IMR-90 (cell line): ENCODE data around the gene EEF2K. TPM values are rescaled to one million over a fixed set of nuclear protein-coding genes. Genes with fewer than 3 reads are reported as not detected.
A peak's percentile ranks its signal among the peaks of the same experiment; 100 is the strongest.

Experiments used
- ATAC-seq: fragments of 200-7000 bp; cut with Tn5 transposase; 2 replicates; pipeline ENCODE4 v1.9.1; 2020; ENCODE audit warnings: low read depth, mild to moderate bottlenecking, moderate library complexity
- BruUV-seq: library from RNA; stranded (reverse); fragments of 400-500 nt; replicated peaks from 2 replicates; lab custom pipeline; 2021; lab: Mats Ljungman, UMichigan
- CTCF ChIA-PET: fragments of 300-600 bp; formaldehyde crosslinking; extraction: SDS; loops from one replicate; lab custom pipeline; 2021; ENCODE audit warnings: antibody characterized with exemption; lab: Yijun Ruan, JAX
- POLR2A ChIA-PET: fragments of 300-600 bp; sonication (Branson Sonifier 250); formaldehyde crosslinking; loops from one replicate; lab custom pipeline; 2022; ENCODE audit warnings: antibody characterized with exemption; ENCODE audit not compliant: unreplicated experiment; lab: Charles Lee
- DNase-seq: peaks from one replicate; pipeline ENCODE4 v3.0.0; 2013
- H2AFZ ChIP-seq: replicated peaks from 2 replicates; pipeline ENCODE3; 2013; ENCODE audit warnings: low read length, mild to moderate bottlenecking; ENCODE audit not compliant: poor library complexity
- H2AK5ac ChIP-seq: 2 replicates; pipeline ENCODE4 v1.6.1; 2013; ENCODE audit warnings: low read depth, low read length, inconsistent platforms
- H2AK9ac ChIP-seq: replicated peaks from 2 replicates; pipeline ENCODE3; 2013; ENCODE audit warnings: mild to moderate bottlenecking, low read depth, low read length, moderate library complexity; ENCODE audit not compliant: poor library complexity
- H2BK120ac ChIP-seq: 2 replicates; pipeline ENCODE4 v1.6.1; 2013; ENCODE audit warnings: low read depth, low read length, inconsistent platforms
- H2BK15ac ChIP-seq: 3 replicates; pipeline ENCODE4 v1.6.1; 2013; ENCODE audit warnings: low read depth, low read length, inconsistent platforms
- H2BK20ac ChIP-seq: 2 replicates; pipeline ENCODE4 v1.6.1; 2013; ENCODE audit warnings: low read depth, mild to moderate bottlenecking, inconsistent platforms, low read length, moderate library complexity
- H2BK5ac ChIP-seq: 2 replicates; pipeline ENCODE4 v1.6.1; 2013; ENCODE audit warnings: mild to moderate bottlenecking, low read depth, low read length, inconsistent platforms; ENCODE audit not compliant: poor library complexity, severe bottlenecking
- H3K14ac ChIP-seq: replicated peaks from 2 replicates; pipeline ENCODE4 v1.6.1; 2013; ENCODE audit warnings: low read depth, low read length, inconsistent platforms
- H3K18ac ChIP-seq: 2 replicates; pipeline ENCODE4 v1.6.1; 2013; ENCODE audit warnings: low read depth, low read length, control low read depth
- H3K23ac ChIP-seq: 2 replicates; pipeline ENCODE4 v1.6.1; 2013; ENCODE audit warnings: low read depth, low read length, inconsistent platforms
- H3K27ac ChIP-seq: 2 replicates; pipeline ENCODE4 v1.5.1; 2013; ENCODE audit warnings: mild to moderate bottlenecking, control low read depth, low read length; ENCODE audit not compliant: insufficient read depth
- H3K27me3 ChIP-seq: 2 replicates; pipeline ENCODE4 v1.6.1; 2013; ENCODE audit warnings: low read length; ENCODE audit not compliant: control insufficient read depth, insufficient read depth
- H3K36me3 ChIP-seq: 2 replicates; pipeline ENCODE4 v1.6.1; 2013; ENCODE audit warnings: low read length, mixed read lengths; ENCODE audit not compliant: control insufficient read depth, insufficient read depth
- H3K4ac ChIP-seq: 2 replicates; pipeline ENCODE4 v1.6.1; 2013; ENCODE audit warnings: low read depth, low read length, inconsistent platforms
- H3K4me1 ChIP-seq: 2 replicates; pipeline ENCODE4 v1.6.1; 2013; ENCODE audit warnings: low read length, mixed read lengths; ENCODE audit not compliant: control insufficient read depth, insufficient read depth
- H3K4me2 ChIP-seq: 2 replicates; pipeline ENCODE4 v1.6.1; 2013; ENCODE audit warnings: low read depth, mild to moderate bottlenecking, control low read depth, low read length, moderate library complexity
- H3K4me3 ChIP-seq: 2 replicates; pipeline ENCODE4 v1.5.1; 2013; ENCODE audit warnings: low read depth, mild to moderate bottlenecking, control low read depth, low read length, moderate library complexity; ENCODE audit not compliant: insufficient read depth
- H3K56ac ChIP-seq: 2 replicates; pipeline ENCODE4 v1.6.1; 2013; ENCODE audit warnings: low read length, inconsistent platforms; ENCODE audit not compliant: insufficient read depth; ENCODE audit errors: extremely low read depth
- H3K79me1 ChIP-seq, 2 experiments: 2 replicates each; pipeline ENCODE4 v1.6.1; 2013; ENCODE audit warnings: low read length in 2 of 2, inconsistent platforms in 1 of 2, low read depth in 1 of 2
- H3K9ac ChIP-seq: 2 replicates; pipeline ENCODE4 v1.6.1; 2013; ENCODE audit warnings: low read depth, low read length, control low read depth
- H3K9me1 ChIP-seq: 2 replicates; pipeline ENCODE4 v1.6.1; 2013; ENCODE audit warnings: low read length, inconsistent platforms; ENCODE audit not compliant: insufficient read depth
- H3K9me3 ChIP-seq: 2 replicates; pipeline ENCODE4 v1.6.1; 2013; ENCODE audit warnings: low read length; ENCODE audit not compliant: control insufficient read depth, insufficient read depth
- H4K20me1 ChIP-seq: 2 replicates; pipeline ENCODE4 v1.6.1; 2013; ENCODE audit warnings: low read length, inconsistent platforms; ENCODE audit not compliant: insufficient read depth
- H4K5ac ChIP-seq: 2 replicates; pipeline ENCODE4 v1.6.1; 2013; ENCODE audit warnings: mild to moderate bottlenecking, low read depth, low read length, control low read depth
- H4K8ac ChIP-seq, 2 experiments: 2 replicates each; pipeline ENCODE4 v1.6.1; 2013; ENCODE audit warnings: low read depth in 2 of 2, low read length in 2 of 2, control low read depth in 1 of 2, inconsistent platforms in 1 of 2
- H4K91ac ChIP-seq: 2 replicates; pipeline ENCODE4 v1.6.1; 2013; ENCODE audit warnings: low read depth, low read length, inconsistent platforms; ENCODE audit not compliant: insufficient read depth
- BHLHE40 ChIP-seq: fragments of 150-350 bp; IDR thresholded peaks from 2 replicates; pipeline ENCODE4 v1.6.1; 2016; ENCODE audit warnings: mild to moderate bottlenecking, low read depth, low read length
- CEBPB ChIP-seq: IDR thresholded peaks from 2 replicates; pipeline ENCODE4 v1.6.1; 2012; ENCODE audit warnings: low read depth, low read length, improper control_type of control experiment
- MAFK ChIP-seq: IDR thresholded peaks from 2 replicates; pipeline ENCODE4 v1.6.1; 2012; ENCODE audit warnings: low read depth, low read length, improper control_type of control experiment
- POLR2A ChIP-seq: IDR thresholded peaks from 2 replicates; pipeline ENCODE4 v1.6.1; 2012; ENCODE audit warnings: mild to moderate bottlenecking, low read depth, low read length
- RAD21 ChIP-seq: IDR thresholded peaks from 2 replicates; pipeline ENCODE4 v1.6.1; 2012; ENCODE audit warnings: low read length, improper control_type of control experiment
- RFX5 ChIP-seq: IDR thresholded peaks from 2 replicates; pipeline ENCODE4 v1.8.0; 2012; ENCODE audit warnings: low read depth, mild to moderate bottlenecking, low read length, moderate library complexity
- SMC3 ChIP-seq: fragments of 150-350 bp; IDR thresholded peaks from 2 replicates; pipeline ENCODE4 v1.6.1; 2016; ENCODE audit warnings: low read depth, mild to moderate bottlenecking, antibody characterized with exemption, low read length, moderate library complexity
- WGBS, 2 experiments: methylation state at CpG; one replicate each; pipeline versions ENCODE4 v1.1.5 to v1.1.7; 2013; ENCODE audit warnings: missing lambda C conversion rate in 2 of 2; ENCODE audit not compliant: insufficient read length in 1 of 2; ENCODE audit errors: extremely low coverage in 2 of 2; 5-methylcytosine and 5-hydroxymethylcytosine counted together
- dilution Hi-C: fragments of 300-500 bp; cut with HindIII; formaldehyde crosslinking; loops from one replicate; pipeline ENCODE4 v1.14.3; 2018; ENCODE audit warnings: low sequenced_read_pairs; ENCODE audit not compliant: unreplicated experiment
- in situ Hi-C: fragments of 300-500 bp; cut with MboI; formaldehyde crosslinking; loops from 3 replicates; pipeline ENCODE4 v1.14.3; 2019; ENCODE audit warnings: low sequenced_read_pairs, inconsistent platforms, mixed read lengths
- intact Hi-C: fragments of 100-400 bp; cut with micrococcal nuclease; formaldehyde crosslinking; loops from 2 replicates; pipeline ENCODE4 v1.10.0; 2022
- polyA plus RNA-seq, 3 experiments: library from polyadenylated mRNA; depleted of rRNA; stranded (reverse); fragments of >200 nt; gene quantifications; 2 replicates each; pipeline ENCODE4 v1.2.3, GENCODE V29; 2012; ENCODE audit warnings: low replicate concordance in 1 of 3
- total RNA-seq: library from RNA; depleted of rRNA; stranded (reverse); fragments of >200 nt; gene quantifications from 2 replicates; pipeline ENCODE4 v1.2.3, GENCODE V29; 2012
- TF ChIP-seq, protein P1 (sequence below): fragments of 150-350 bp; IDR thresholded peaks from 2 replicates; pipeline ENCODE4 v1.6.1; 2016; ENCODE audit warnings: low read depth, mild to moderate bottlenecking, low read length, moderate library complexity, borderline replicate concordance

EEF2K gene
- total and polyA plus RNA-seq, 2 of the 4 experiments (the other 2 are of a cell fraction), result 9.7 to 16.5 TPM

GRCh38 chr16:22307838-22308237 is 101.8 kb downstream of the EEF2K start:
- no peaks in the 10 kb centered on the region; the same call in 1 of the 2 replicates for H3K9me1 ChIP-seq
- H4K20me1 ChIP-seq, result peaks cover 15% of the 10 kb centered on the region; the same call in 1 of the 2 replicates
- no peaks in the 10 kb centered on the region for H3K27me3 ChIP-seq
- no peak overlapping the region for H3K18ac ChIP-seq
- ChIA-PET CTCF (no interaction called here), POLR2A (no interaction called here)
- H3K9me3 ChIP-seq, result no peaks in the 10 kb centered on the region
- H3K4me3 ChIP-seq, result no peak overlapping the region
- dilution Hi-C loops, result no loop called here
- H3K79me1 ChIP-seq, result peaks cover 14 to 38% of the 10 kb centered on the region in 2 experiments
- no peak overlapping the region for H2AK5ac ChIP-seq
- no peak overlapping the region for H3K4ac ChIP-seq
- no peak overlapping the region for H2BK20ac ChIP-seq
- H3K56ac ChIP-seq, result no peak overlapping the region
- H3K4me2 ChIP-seq, result no peak overlapping the region
- no peak overlapping the region for H2BK15ac ChIP-seq
- intact Hi-C loops, result no loop called here
- ATAC-seq (no peak), DNase-seq (no peak)
- peaks cover 47% of the 10 kb centered on the region for H3K36me3 ChIP-seq
- no peak overlapping the region for H4K8ac ChIP-seq
- no peak overlapping the region for H4K91ac ChIP-seq
- H3K4me1 ChIP-seq, result no peaks in the 10 kb centered on the region
- in situ Hi-C loops, result no loop called here
- TF ChIP-seq CEBPB (no peak), RFX5 (no peak), MAFK (no peak), POLR2A (no peak), BHLHE40 (no peak), SMC3 (no peak), RAD21 (no peak)
- TF ChIP-seq, protein P1, sequence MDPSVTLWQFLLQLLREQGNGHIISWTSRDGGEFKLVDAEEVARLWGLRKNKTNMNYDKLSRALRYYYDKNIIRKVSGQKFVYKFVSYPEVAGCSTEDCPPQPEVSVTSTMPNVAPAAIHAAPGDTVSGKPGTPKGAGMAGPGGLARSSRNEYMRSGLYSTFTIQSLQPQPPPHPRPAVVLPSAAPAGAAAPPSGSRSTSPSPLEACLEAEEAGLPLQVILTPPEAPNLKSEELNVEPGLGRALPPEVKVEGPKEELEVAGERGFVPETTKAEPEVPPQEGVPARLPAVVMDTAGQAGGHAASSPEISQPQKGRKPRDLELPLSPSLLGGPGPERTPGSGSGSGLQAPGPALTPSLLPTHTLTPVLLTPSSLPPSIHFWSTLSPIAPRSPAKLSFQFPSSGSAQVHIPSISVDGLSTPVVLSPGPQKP, result no peak
- no peak overlapping the region for H2BK120ac ChIP-seq
- no peak overlapping the region for H2AFZ ChIP-seq
- no peak overlapping the region for H3K9ac ChIP-seq
- no peak overlapping the region for H2BK5ac ChIP-seq
- H4K5ac ChIP-seq, result no peak overlapping the region
- H3K14ac ChIP-seq, result no peak overlapping the region
- H3K27ac ChIP-seq, result no peak overlapping the region
- no peak overlapping the region for H3K23ac ChIP-seq
- peak overlapping the region; percentile 65 for H2AK9ac ChIP-seq
- no TSS peak for BruUV-seq
- WGBS, 2 experiments, result no CpG with 5 or more reads among the region's 10 CpGs
